ENCODE data around the gene CLEC10A.
"Not testable (repeated sequence)": the region's sequence is repeated elsewhere in the genome, so short reads cannot be mapped to it uniquely, and the experiment has no call there.

CLEC10A gene

GRCh38 chr17:7079581-7080455 is at the start of gene CLEC10A:
Gene CLEC10A, minus strand, starts transcription at chr17:7080251. Its CDS starts 1,439 bp downstream, at chr17:7078812.
- no peak for DNase-seq

- DNase-seq = no peak
These were observed 49.3 kb upstream of the CLEC10A start for GRCh38 chr17:7129311-7129710.

- no peak for DNase-seq
These were observed 48.1 kb upstream of the CLEC10A start for GRCh38 chr17:7128160-7128559.

GRCh38 chr17:7127501-7127900 is 47.5 kb upstream of the CLEC10A start:
- DNase-seq = not testable (repeated sequence)

GRCh38 chr17:7126386-7126785 is 46.3 kb upstream of the CLEC10A start:
- DNase-seq = not testable (repeated sequence)

GRCh38 chr17:7124923-7125322 is 44.9 kb upstream of the CLEC10A start:
- no peak for DNase-seq

GRCh38 chr17:7123844-7124243 is 43.8 kb upstream of the CLEC10A start:
- no peak for DNase-seq

- DNase-seq = no peak
These were observed 42.3 kb upstream of the CLEC10A start for GRCh38 chr17:7122381-7122780.

GRCh38 chr17:7120635-7121034 is 40.6 kb upstream of the CLEC10A start:
- DNase-seq = not testable (repeated sequence)

- DNase-seq = no peak
These were observed 40.1 kb upstream of the CLEC10A start for GRCh38 chr17:7120123-7120522.

- no peak for DNase-seq
These were observed 39.3 kb upstream of the CLEC10A start for GRCh38 chr17:7119314-7119713.

GRCh38 chr17:7114875-7115614 is 35.0 kb upstream of the CLEC10A start:
- no peak for DNase-seq

GRCh38 chr17:7114241-7114874 is 34.3 kb upstream of the CLEC10A start, which contains the start of gene ASGR2:
Gene ASGR2, minus strand, starts transcription at chr17:7114822. Its CDS starts 582 bp downstream, at chr17:7114240.
- no peak for DNase-seq

GRCh38 chr17:7113273-7114071 is 33.4 kb upstream of the CLEC10A start:
- DNase-seq = no peak

- no peak for DNase-seq
These were observed 32.6 kb upstream of the CLEC10A start for GRCh38 chr17:7112510-7113108.

- no peak for DNase-seq
These were observed 31.9 kb upstream of the CLEC10A start for GRCh38 chr17:7111784-7112509.

GRCh38 chr17:7110617-7111306 is 30.7 kb upstream of the CLEC10A start:
- no peak for DNase-seq

GRCh38 chr17:7109461-7110322 is 29.6 kb upstream of the CLEC10A start:
- no peak for DNase-seq

- DNase-seq = no peak
These were observed 28.9 kb upstream of the CLEC10A start for GRCh38 chr17:7108981-7109380.

GRCh38 chr17:7108560-7108925 is 28.5 kb upstream of the CLEC10A start:
- DNase-seq = no peak
